HG03469 (cell line): ENCODE results near the gene PRKAR2A.
"Not testable (repeated sequence)": the region's sequence is repeated elsewhere in the genome, so short reads cannot be mapped to it uniquely, and the experiment has no call there.

ENCODE experiments used
- ATAC-seq: cut with Tn5 transposase; IDR thresholded peaks from one replicate; pipeline ENCODE4 v1.9.1; 2021; ENCODE audit warnings: mild to moderate bottlenecking, moderate library complexity, moderate number of reproducible peaks; ENCODE audit not compliant: unreplicated experiment

PRKAR2A gene

GRCh38 chr3:48734541-48734940 is 113.1 kb downstream of the PRKAR2A start:
- not testable (repeated sequence) for ATAC-seq

GRCh38 chr3:48733752-48734518 is 113.7 kb downstream of the PRKAR2A start:
- ATAC-seq, result not testable (repeated sequence)

GRCh38 chr3:48727511-48727910 is 120.2 kb downstream of the PRKAR2A start:
- no peak for ATAC-seq

- ATAC-seq, result not testable (repeated sequence)
Measured at GRCh38 chr3:48725185-48725855, 122.4 kb downstream of the PRKAR2A start.

GRCh38 chr3:48723725-48724124 is 123.9 kb downstream of the PRKAR2A start:
- no peak for ATAC-seq

GRCh38 chr3:48723293-48723692 is 124.4 kb downstream of the PRKAR2A start:
- ATAC-seq, result not testable (repeated sequence)

GRCh38 chr3:48716982-48717746 is 130.5 kb downstream of the PRKAR2A start, which contains the start of gene IP6K2:
Gene IP6K2, minus strand, starts transcription at chr3:48717221. Its CDS starts 21,930 bp downstream, at chr3:48695291.
- ATAC-seq, result peak; percentile 90

GRCh38 chr3:48716508-48716981 is 131.1 kb downstream of the PRKAR2A start:
- ATAC-seq, result no peak

GRCh38 chr3:48715174-48715800 is 132.4 kb downstream of the PRKAR2A start:
- ATAC-seq, result no peak

GRCh38 chr3:48711727-48712126 is 135.9 kb downstream of the PRKAR2A start:
- no peak for ATAC-seq

- no peak for ATAC-seq
Measured at GRCh38 chr3:48709051-48709461, 138.6 kb downstream of the PRKAR2A start.

- no peak for ATAC-seq
Measured at GRCh38 chr3:48708481-48708889, 139.2 kb downstream of the PRKAR2A start.

GRCh38 chr3:48707157-48707556 is 140.5 kb downstream of the PRKAR2A start:
- no peak for ATAC-seq

GRCh38 chr3:48702320-48702920 is 145.3 kb downstream of the PRKAR2A start:
- no peak for ATAC-seq

- no peak for ATAC-seq
Measured at GRCh38 chr3:48700731-48701405, 146.8 kb downstream of the PRKAR2A start.

GRCh38 chr3:48698891-48699290 is 148.8 kb downstream of the PRKAR2A start:
- ATAC-seq, result no peak

GRCh38 chr3:48697952-48698351 is 149.7 kb downstream of the PRKAR2A start:
- no peak for ATAC-seq

GRCh38 chr3:48696601-48697000 is 151.1 kb downstream of the PRKAR2A start:
- ATAC-seq, result no peak
